ENCODE results near the gene ADGRB3.
"Not testable (repeated sequence)": the region's sequence is repeated elsewhere in the genome, so short reads cannot be mapped to it uniquely, and the experiment has no call there.

ADGRB3 gene

DNA sequence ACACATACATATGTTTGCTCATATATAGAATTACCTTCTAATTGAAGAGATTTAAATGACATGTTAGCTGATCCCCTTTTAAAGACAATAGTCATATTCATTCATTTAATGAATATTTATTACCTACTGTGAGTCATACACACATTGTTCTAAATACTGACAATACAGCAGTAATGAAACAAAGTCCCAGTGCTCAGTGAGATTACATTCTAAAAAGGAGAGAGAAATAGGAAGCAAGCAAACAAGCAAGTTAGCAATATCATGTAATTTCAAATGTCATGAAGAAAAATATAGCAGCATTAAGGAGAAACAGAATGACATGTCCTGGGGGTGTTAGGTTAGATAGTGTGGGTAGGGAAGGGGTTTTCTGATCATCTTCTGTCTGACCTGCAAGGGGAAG, 136.3 kb downstream of the ADGRB3 start:
- TF ChIP-seq, protein P1, sequence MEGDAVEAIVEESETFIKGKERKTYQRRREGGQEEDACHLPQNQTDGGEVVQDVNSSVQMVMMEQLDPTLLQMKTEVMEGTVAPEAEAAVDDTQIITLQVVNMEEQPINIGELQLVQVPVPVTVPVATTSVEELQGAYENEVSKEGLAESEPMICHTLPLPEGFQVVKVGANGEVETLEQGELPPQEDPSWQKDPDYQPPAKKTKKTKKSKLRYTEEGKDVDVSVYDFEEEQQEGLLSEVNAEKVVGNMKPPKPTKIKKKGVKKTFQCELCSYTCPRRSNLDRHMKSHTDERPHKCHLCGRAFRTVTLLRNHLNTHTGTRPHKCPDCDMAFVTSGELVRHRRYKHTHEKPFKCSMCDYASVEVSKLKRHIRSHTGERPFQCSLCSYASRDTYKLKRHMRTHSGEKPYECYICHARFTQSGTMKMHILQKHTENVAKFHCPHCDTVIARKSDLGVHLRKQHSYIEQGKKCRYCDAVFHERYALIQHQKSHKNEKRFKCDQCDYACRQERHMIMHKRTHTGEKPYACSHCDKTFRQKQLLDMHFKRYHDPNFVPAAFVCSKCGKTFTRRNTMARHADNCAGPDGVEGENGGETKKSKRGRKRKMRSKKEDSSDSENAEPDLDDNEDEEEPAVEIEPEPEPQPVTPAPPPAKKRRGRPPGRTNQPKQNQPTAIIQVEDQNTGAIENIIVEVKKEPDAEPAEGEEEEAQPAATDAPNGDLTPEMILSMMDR (IDR thresholded peaks at IDR 0.05; ENCODE audit: borderline replicate concordance, control extremely low read depth, extremely low read depth, insufficient read depth, missing control alignments) = no peak
- in situ Hi-C loops (cut with MboI; ENCODE audit: low sequenced_read_pairs, unreplicated experiment) = no loop called here
- no peak for DNase-seq (ENCODE audit: low spot score)

DNA sequence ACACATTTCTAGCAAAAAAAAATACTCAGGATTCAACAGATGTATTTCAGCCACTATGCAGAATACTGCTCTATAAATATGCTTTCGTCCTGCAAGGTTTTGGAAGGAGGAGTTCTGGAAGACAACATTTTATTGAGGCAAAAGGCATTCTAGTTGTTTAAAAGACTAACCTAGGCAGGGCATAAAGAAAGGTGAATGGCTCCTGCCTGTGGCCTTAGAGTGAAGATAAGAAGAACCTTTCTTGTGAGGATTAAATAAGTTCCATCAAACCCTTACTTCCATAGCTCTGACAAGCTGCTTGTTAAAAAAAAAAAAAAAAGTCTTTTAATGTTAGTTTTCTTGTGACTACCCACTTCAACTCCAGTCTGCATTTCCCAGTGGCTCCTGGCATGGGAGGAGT, 139.8 kb downstream of the ADGRB3 start:
- in situ Hi-C loops (cut with MboI; ENCODE audit: low sequenced_read_pairs, unreplicated experiment) = no loop called here

DNA sequence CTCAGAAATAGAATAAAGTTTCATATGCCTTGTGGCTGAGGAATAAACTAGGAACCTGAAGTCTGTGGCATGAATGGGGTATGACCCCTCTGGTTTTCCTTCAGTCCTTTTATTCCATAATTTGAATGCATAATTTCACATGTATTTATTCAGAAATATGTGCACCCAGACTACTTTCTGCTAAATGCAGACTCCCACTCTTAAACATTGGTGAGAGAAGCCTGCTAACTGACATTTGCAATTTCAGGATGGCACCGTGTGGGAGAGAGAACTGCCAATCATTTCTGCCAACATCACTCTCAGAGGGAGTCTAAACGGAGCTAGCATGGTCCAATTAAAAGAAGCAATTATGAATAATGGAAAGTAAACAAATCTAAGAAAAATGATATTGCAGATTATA, 141.3 kb downstream of the ADGRB3 start:
- DNase-seq (ENCODE audit: low spot score) = no peak
- in situ Hi-C loops (cut with MboI; ENCODE audit: low sequenced_read_pairs, unreplicated experiment) = no loop called here
- TF ChIP-seq, protein P1 (IDR thresholded peaks at IDR 0.05; ENCODE audit: borderline replicate concordance, control extremely low read depth, extremely low read depth, insufficient read depth, missing control alignments) = no peak

More for the DNA sequence above, 139.8 kb downstream of the ADGRB3 start:
- DNase-seq (ENCODE audit: low spot score) = no peak
- TF ChIP-seq, protein P1 (IDR thresholded peaks at IDR 0.05; ENCODE audit: borderline replicate concordance, control extremely low read depth, extremely low read depth, insufficient read depth, missing control alignments) = no peak

DNA sequence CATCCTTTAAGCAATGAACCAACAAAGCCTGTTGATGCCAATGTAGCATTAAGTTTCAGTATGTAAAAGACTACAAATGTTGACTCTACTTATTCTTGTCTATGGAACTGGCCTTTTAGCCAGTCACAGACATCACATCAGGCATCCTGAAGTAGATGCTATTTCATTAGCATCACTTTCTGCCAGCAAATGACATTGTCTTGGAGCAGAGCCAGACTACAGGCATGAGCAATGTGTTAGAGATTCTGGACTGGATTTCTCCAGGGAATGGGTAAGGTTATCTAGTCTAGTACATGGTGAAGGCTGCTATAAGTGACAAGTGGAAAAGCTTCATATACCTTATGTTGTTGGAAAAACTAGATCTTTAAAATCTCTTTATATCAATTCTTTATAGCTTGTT, 142.9 kb downstream of the ADGRB3 start:
- no peak for DNase-seq (ENCODE audit: low spot score)
- in situ Hi-C loops (cut with MboI; ENCODE audit: low sequenced_read_pairs, unreplicated experiment) = no loop called here
- TF ChIP-seq, protein P1 (IDR thresholded peaks at IDR 0.05; ENCODE audit: borderline replicate concordance, control extremely low read depth, extremely low read depth, insufficient read depth, missing control alignments) = no peak

DNA sequence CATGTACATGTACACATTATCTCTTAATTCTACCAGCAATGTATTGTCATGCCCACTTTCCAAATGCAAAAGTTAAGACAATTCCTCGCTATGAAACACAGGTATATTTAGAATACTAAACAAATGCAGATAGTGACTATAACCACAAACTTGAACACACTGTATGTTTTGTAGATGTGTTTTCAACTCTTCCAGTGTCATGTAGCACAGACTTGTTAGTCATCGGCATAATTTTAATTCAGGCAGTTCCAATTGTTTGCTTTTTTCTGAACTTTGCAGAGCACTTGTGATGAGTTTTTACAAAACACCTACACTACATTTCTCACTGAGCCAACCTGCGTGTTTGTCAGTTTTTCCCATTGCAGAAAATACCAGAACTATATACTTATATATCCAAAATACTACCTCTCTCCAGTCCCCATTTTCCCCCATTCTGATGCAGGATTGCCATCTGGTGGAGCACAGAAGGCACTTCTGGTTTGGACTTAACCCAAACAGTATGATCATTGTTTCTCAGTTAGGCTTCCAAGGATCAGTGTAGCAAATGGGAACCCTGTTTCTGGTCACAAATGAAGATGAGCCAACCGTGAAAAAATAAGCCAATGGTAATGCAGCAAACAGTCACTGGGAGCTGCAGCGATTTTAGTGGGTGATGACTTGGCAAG, 143.4 kb downstream of the ADGRB3 start:
- TF ChIP-seq, protein P1 (IDR thresholded peaks at IDR 0.05; ENCODE audit: borderline replicate concordance, control extremely low read depth, extremely low read depth, insufficient read depth, missing control alignments) = peak; percentile 16
- no peak for DNase-seq (ENCODE audit: low spot score)
- in situ Hi-C loops (cut with MboI; ENCODE audit: low sequenced_read_pairs, unreplicated experiment) = no loop called here

DNA sequence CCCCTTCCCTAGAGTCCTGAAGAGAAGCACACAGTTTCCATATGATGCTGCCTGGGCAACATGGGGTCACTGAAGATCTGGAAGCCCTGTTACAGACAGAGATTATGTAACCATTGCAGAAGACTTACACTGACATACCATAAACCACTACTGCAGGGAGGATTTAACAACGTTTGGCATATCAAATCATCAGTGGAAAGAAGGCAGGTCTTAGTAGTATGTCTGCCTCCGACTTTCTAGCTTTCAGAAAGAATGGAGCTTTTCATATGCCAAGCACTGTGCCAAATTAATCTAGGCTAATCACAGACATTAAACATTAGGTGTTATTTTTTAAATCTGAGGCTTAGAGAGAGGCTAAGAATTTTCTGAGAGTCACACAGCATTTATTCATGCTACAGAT, 144.3 kb downstream of the ADGRB3 start:
- in situ Hi-C loops (cut with MboI; ENCODE audit: low sequenced_read_pairs, unreplicated experiment) = no loop called here

DNA sequence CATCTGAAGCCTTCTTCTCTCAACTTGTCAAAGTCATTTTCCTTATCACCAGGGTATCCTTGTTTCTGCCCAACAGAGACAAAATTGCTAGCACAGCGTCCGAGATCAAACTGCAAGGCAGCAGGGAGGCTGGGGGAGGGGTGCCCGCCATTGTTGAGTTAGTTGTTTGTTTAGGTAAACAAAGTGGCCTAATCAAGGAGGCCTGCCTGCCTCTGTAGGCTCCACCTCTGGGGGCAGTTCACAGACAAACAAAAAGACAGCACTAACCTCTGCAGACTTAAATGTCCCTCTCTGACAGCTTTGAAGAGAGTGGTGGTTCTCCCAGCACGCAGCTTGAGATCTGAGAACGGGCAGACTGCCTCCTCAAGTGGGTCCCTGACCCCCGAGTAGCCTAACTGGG, 155.0 kb downstream of the ADGRB3 start:
- in situ Hi-C loops (cut with MboI; ENCODE audit: low sequenced_read_pairs, unreplicated experiment); DNase-seq (ENCODE audit: low spot score): not testable (repeated sequence)

More for the DNA sequence above, 144.3 kb downstream of the ADGRB3 start:
- no peak for DNase-seq (ENCODE audit: low spot score)
- TF ChIP-seq, protein P1 (IDR thresholded peaks at IDR 0.05; ENCODE audit: borderline replicate concordance, control extremely low read depth, extremely low read depth, insufficient read depth, missing control alignments) = no peak

DNA sequence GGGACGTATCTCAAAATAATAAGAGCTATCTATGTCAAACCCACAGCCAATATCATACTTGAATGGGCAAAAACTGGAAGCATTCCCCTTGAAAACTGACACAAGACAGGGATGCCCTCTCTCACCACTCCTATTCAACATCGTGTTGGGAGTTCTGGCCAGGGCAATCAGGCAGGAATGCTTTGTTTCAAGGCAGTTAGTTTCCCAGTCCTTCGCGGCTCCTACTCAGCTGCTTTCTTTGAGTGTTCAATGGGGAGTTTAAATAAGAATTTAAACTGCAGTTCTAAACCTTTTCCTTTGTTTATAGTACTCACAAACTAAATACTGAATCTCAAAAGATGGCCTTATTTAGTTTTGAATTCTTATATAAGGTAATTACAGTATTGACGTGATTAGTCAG, 179.9 kb downstream of the ADGRB3 start:
- in situ Hi-C loops (cut with MboI; ENCODE audit: low sequenced_read_pairs, unreplicated experiment); DNase-seq (ENCODE audit: low spot score): not testable (repeated sequence)

All from GM13976 (cell line).